Psoas muscle (tissue), 8 donors: ENCODE measurements around the gene FASTKD1. TPM values are rescaled to one million over a fixed set of nuclear protein-coding genes. Genes with fewer than 3 reads are reported as not detected.
"Not testable (repeated sequence)": the region's sequence is repeated elsewhere in the genome, so short reads cannot be mapped to it uniquely, and the experiment has no call there.

ENCODE experiments used
- ATAC-seq, 4 donors: fragments of 200-7000 bp; cut with Tn5 transposase; one replicate each; pipeline ENCODE4 v1.9.1; 2020; ENCODE audit warnings: moderate library complexity in 3 of 4, mild to moderate bottlenecking in 2 of 4
- DNase-seq, 2 donors: peaks; one replicate each; pipeline ENCODE4 v3.0.0-alpha.2; 2020
- H3K27ac ChIP-seq: fragments of 200-600 bp; one replicate; pipeline ENCODE4 v1.8.0; 2022
- H3K27me3 ChIP-seq, 3 donors: fragments of 200-600 bp in 1 of 3; one replicate each; pipeline versions ENCODE4 v1.6.1 to v1.8.0; 2013 to 2022; ENCODE audit warnings: low read length in 2 of 3, mild to moderate bottlenecking in 2 of 3, moderate library complexity in 1 of 3; ENCODE audit not compliant: insufficient read depth in 3 of 3
- H3K36me3 ChIP-seq, 2 donors: fragments of 200-600 bp in 1 of 2; one replicate each; pipeline versions ENCODE4 v1.6.1 to v1.8.0; 2013 to 2022; ENCODE audit warnings: low read depth in 1 of 2, mild to moderate bottlenecking in 1 of 2, moderate library complexity in 1 of 2; ENCODE audit not compliant: insufficient read depth in 1 of 2
- H3K4me1 ChIP-seq: fragments of 200-600 bp; one replicate; pipeline ENCODE4 v1.8.0; 2022
- H3K4me3 ChIP-seq: fragments of 200-600 bp; one replicate; pipeline ENCODE4 v1.8.0; 2022; ENCODE audit warnings: mild to moderate bottlenecking
- H3K9me3 ChIP-seq: fragments of 200-600 bp; one replicate; pipeline ENCODE4 v1.8.0; 2022
- WGBS, 3 donors: extraction: QIAGEN DNeasy Blood & Tissue Kit; methylation state at CpG; one replicate each; pipeline versions ENCODE4 v1.1.6 to v1.1.7; 2013; 5-methylcytosine and 5-hydroxymethylcytosine counted together
- intact Hi-C, 2 donors: fragments of 100-400 bp; cut with DNase I; formaldehyde crosslinking; loops; one replicate each; pipeline versions ENCODE4 v1.11.0 to v1.14.2; 2022
- polyA plus RNA-seq, 3 donors: library from polyadenylated mRNA; stranded (reverse); fragments of 200-250 nt; gene quantifications; one replicate each; pipeline ENCODE4 v1.2.3, GENCODE V29; 2013
- total RNA-seq, 4 donors: library from RNA; stranded (reverse); fragmentation: NEBNext Ultra II Directional in 2 of 4; extraction: Animal tissue kit (Norgen Biotek cat#: 25700) in 2 of 4; gene quantifications; one replicate each; pipeline versions ENCODE4 v1.2.1 to v1.2.4, GENCODE V29; 2021 to 2023
- TF ChIP-seq, protein P1 (sequence below): fragments of 200-600 bp; IDR thresholded peaks from one replicate; pipeline ENCODE4 v1.8.0; 2022; ENCODE audit warnings: antibody characterized with exemption
- donor health status: healthy with polysubstance abuse.
- donor health status: DM: no; HTN: no; CAD: no; lungs with moderate emphysema.
- donor health status: Bipolar disorder and iron deficiency.
- donor health status: healthy.
- donor health status: DM: yes; HTN: yes; CAD: no.
- donor health status: DM: no; HTN: no; CAD: no.
- donor health status: DM: no; HTN: no; CAD: no.
- donor health status: DM: yes; HTN: yes; CAD: no.

The FASTKD1 gene
- total and polyA plus RNA-seq, 7 donors: 12.9 to 53.1 (median 28.5) TPM

DNA sequence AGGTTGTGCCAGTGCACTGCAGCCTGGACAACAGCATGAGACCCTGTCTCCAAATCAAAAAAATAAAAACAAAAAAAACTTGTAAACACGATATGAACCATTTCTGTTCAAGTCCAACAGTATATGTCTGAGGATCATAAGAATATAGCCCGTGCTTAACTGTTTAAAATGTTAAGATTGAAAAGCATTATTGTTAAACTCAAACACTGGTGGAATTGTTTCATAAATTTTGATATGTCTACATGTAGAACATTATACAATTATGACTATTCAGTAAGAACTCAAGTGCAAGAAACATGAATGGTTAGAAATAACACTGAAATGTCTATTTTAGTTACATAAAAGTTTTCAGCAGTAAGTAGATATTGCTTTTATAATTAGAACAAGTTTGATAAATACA is 40.2 kb upstream of the FASTKD1 start:
- Histone ChIP-seq H3K9me3 (peaks cover 11% of the 10 kb centered on the region), H3K4me3 (no peak overlapping the region), H3K36me3 (peaks cover 0 to 82% of the 10 kb centered on the region in 2 donors), H3K27ac (no peak overlapping the region), H3K27me3 (no peaks in the 10 kb centered on the region), H3K4me1 (no peaks in the 10 kb centered on the region)
- ATAC-seq (no peak), DNase-seq (no peak)
- intact Hi-C loops: loop anchor here in 1 of 2 donors (10.0 kb wide), 1 partner anchor 311 kb away; no protein-coding TSS in a partner anchor
- WGBS, 3 donors: 86 to 95% (median 92%) methylated on average over 2 of the region's 2 CpGs
- TF ChIP-seq, protein P1, sequence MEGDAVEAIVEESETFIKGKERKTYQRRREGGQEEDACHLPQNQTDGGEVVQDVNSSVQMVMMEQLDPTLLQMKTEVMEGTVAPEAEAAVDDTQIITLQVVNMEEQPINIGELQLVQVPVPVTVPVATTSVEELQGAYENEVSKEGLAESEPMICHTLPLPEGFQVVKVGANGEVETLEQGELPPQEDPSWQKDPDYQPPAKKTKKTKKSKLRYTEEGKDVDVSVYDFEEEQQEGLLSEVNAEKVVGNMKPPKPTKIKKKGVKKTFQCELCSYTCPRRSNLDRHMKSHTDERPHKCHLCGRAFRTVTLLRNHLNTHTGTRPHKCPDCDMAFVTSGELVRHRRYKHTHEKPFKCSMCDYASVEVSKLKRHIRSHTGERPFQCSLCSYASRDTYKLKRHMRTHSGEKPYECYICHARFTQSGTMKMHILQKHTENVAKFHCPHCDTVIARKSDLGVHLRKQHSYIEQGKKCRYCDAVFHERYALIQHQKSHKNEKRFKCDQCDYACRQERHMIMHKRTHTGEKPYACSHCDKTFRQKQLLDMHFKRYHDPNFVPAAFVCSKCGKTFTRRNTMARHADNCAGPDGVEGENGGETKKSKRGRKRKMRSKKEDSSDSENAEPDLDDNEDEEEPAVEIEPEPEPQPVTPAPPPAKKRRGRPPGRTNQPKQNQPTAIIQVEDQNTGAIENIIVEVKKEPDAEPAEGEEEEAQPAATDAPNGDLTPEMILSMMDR: no peak

DNA sequence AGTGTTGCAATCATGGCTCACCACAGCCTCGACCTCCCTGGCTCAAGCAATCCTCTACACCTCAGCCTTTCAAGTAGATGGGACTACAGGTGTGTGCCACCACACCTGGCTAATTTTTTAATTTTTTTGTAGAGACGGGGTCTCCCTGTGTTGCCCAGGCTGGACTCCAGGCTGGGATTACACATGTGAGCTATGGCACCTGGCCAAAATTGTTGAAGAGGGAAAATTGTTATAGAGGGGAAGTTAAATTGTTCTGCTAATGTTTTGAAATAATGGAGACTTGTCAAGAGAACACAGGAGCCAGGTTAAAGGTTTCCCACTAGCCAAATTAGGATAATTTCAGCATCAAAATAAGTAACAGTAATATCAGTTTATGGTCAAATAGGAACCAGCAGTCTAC is 35.6 kb upstream of the FASTKD1 start:
- TF ChIP-seq, protein P1: no peak
- H3K4me1 ChIP-seq: no peaks in the 10 kb centered on the region
- no peaks in the 10 kb centered on the region for H3K27me3 ChIP-seq
- peaks cover 0 to 96% of the 10 kb centered on the region in 2 donors for H3K36me3 ChIP-seq
- no peaks in the 10 kb centered on the region for H3K9me3 ChIP-seq
- ATAC-seq (no peak), DNase-seq (no peak)
- intact Hi-C loops: loop anchor here in 1 of 2 donors (10.0 kb wide), 1 partner anchor 186 kb away; the partner anchor contains the start of gene SSB
- H3K4me3 ChIP-seq: no peak overlapping the region
- H3K27ac ChIP-seq: no peak overlapping the region
- WGBS, 3 donors: 82 to 86% (median 83%) methylated on average over 2 of the region's 2 CpGs

DNA sequence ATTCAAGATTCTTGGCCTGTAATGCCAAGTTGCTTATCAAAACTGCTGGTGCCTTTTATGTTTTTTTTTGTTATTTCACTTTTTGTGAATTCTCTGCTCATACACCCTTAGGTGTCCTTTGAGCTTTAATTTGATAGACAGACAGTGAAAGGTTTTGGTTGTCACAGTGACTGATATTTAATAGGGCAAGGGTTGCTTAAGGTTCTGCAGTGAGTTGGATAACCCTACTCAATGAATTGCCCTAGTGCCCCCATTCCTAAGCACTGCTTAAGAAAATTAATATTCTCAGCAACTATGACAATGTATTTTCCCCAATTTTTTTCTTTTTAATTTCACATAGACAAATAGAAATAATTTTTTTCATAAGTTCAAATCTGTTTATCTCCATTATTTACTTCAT is 25.9 kb upstream of the FASTKD1 start:
- H3K27me3 ChIP-seq: no peaks in the 10 kb centered on the region
- H3K9me3 ChIP-seq: no peaks in the 10 kb centered on the region
- no peak overlapping the region for H3K27ac ChIP-seq
- intact Hi-C loops: no loop called here
- H3K4me1 ChIP-seq: peaks cover 19% of the 10 kb centered on the region
- no peak for DNase-seq
- peak in 3 of 4 donors; percentile 35 to 67 (median 42) for ATAC-seq
- TF ChIP-seq, protein P1: no peak
- peaks cover 0 to 8% of the 10 kb centered on the region in 2 donors for H3K36me3 ChIP-seq
- no peak overlapping the region for H3K4me3 ChIP-seq

- intact Hi-C loops: no loop called here
- no peaks in the 10 kb centered on the region for H3K9me3 ChIP-seq
- TF ChIP-seq, protein P1: no peak
- H3K4me1 ChIP-seq: peaks cover 19% of the 10 kb centered on the region
- H3K27me3 ChIP-seq: no peaks in the 10 kb centered on the region
- DNase-seq (no peak), ATAC-seq (no peak)
- H3K27ac ChIP-seq: no peak overlapping the region
- H3K4me3 ChIP-seq: no peak overlapping the region
- 77 to 93% (median 81%) methylated on average over 2 of the region's 2 CpGs for WGBS, 3 donors
- H3K36me3 ChIP-seq: peaks cover 0 to 2% of the 10 kb centered on the region in 2 donors
These were observed 25.3 kb upstream of the FASTKD1 start for GRCh38 chr2:169598982-169599381.

DNA sequence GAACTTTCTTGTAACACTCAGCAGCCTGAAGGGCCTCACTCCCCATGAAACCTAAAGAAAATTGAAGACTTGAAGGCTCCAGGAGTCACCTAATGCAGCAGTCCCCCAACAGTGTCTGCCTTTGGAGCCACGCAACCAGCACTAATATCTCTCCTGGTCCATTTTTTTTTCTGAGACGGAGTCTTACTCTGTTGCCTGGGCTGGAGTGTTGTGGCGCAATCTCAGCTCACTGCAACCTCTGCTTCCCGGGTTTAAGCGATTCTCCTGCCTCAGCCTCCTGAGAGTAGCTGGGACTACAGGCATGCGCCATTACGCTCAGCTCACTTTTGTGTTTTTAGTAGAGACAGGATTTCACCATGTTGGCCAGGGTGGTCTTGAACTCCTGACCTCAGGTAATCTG is 22.9 kb upstream of the FASTKD1 start:
- DNase-seq, H3K27ac ChIP-seq, H3K36me3 ChIP-seq, H3K27me3 ChIP-seq, ATAC-seq, H3K4me3 ChIP-seq, intact Hi-C loops, H3K9me3 ChIP-seq: not testable (repeated sequence)
- 83 to 100% (median 92%) methylated on average over 6 to 7 of the region's 7 CpGs for WGBS, 3 donors
- H3K4me1 ChIP-seq: peaks cover 17% of the 10 kb centered on the region
